Right lobe of liver (tissue), 6 donors: ENCODE measurements around the gene NFIA. TPM values are rescaled to one million over a fixed set of nuclear protein-coding genes. Genes with fewer than 3 reads are reported as not detected.

Source experiments
- ATAC-seq, 4 donors: fragments of 200-7000 bp; cut with Tn5 transposase; one replicate each; pipeline ENCODE4 v1.9.1; 2020; ENCODE audit warnings: mild to moderate bottlenecking in 4 of 4, moderate library complexity in 4 of 4
- DNase-seq, 3 donors: peaks; one replicate each; pipeline ENCODE4 v3.0.0-alpha.2; 2020
- H3K27ac ChIP-seq, 3 donors: fragments of 200-600 bp; one replicate each; pipeline ENCODE4 v1.8.0; 2022
- H3K27me3 ChIP-seq, 2 donors: fragments of 200-600 bp; one replicate each; pipeline ENCODE4 v1.8.0; 2022
- H3K36me3 ChIP-seq, 4 donors: fragments of 200-600 bp; sonication (generic) in 1 of 4; one replicate each; pipeline versions ENCODE4 v1.5.1 to v1.8.0; 2017 to 2022; ENCODE audit warnings: control low read depth in 1 of 4
- H3K4me1 ChIP-seq, 4 donors: fragments of 200-600 bp; sonication (generic) in 1 of 4; one replicate each; pipeline versions ENCODE4 v1.5.1 to v1.8.0; 2017 to 2022; ENCODE audit warnings: control low read depth in 1 of 4
- H3K4me3 ChIP-seq, 3 donors: fragments of 200-600 bp; one replicate each; pipeline ENCODE4 v1.8.0; 2022
- H3K9me3 ChIP-seq, 4 donors: fragments of 200-600 bp; sonication (generic) in 1 of 4; one replicate each; pipeline versions ENCODE4 v1.5.1 to v1.8.0; 2017 to 2022; ENCODE audit warnings: control low read depth in 1 of 4
- POLR2A ChIP-seq: fragments of 450-650 bp; IDR thresholded peaks from one replicate; pipeline ENCODE4 v1.6.1; 2017; ENCODE audit warnings: antibody characterized with exemption, mild to moderate bottlenecking
- WGBS: methylation state at CpG from one replicate; pipeline ENCODE4 v1.1.6; 2018; ENCODE audit warnings: low coverage, low lambda C conversion rate; ENCODE audit not compliant: insufficient coverage; ENCODE audit errors: missing lambda C conversion rate; 5-methylcytosine and 5-hydroxymethylcytosine counted together
- intact Hi-C, 2 donors: fragments of 100-400 bp; cut with DNase I; formaldehyde crosslinking; loops; one replicate each; pipeline versions ENCODE4 v1.11.2 to v1.14.1; 2022
- total RNA-seq, 6 experiments: library from RNA; depleted of rRNA in 2 of 6; stranded (reverse); fragments of >200 nt in 2 of 6; fragmentation: NEBNext Ultra II Directional in 3 of 6; extraction: Animal tissue kit (Norgen Biotek cat#: 25700) in 3 of 6; gene quantifications; one replicate each; pipeline versions ENCODE4 v1.1.0 to v1.2.4, GENCODE V29; 2016 to 2023
- TF ChIP-seq, protein P1 (sequence below), 4 donors: fragments of 200-600 bp in 3 of 4; fragments of 450-650 bp in 1 of 4; IDR thresholded peaks; one replicate each; pipeline versions ENCODE4 v1.5.1 to v1.8.0; 2016 to 2022; ENCODE audit warnings: antibody characterized with exemption in 4 of 4, mild to moderate bottlenecking in 2 of 4
- donor health status: DM: no; HTN: yes; CAD: no.
- donor health status: DM: no; HTN: no; CAD: no.
- donor health status: DM: no; HTN: no; CAD: no.
- donor health status: DM: no; HTN: yes; CAD: no.
- donor health status: DM: no; HTN: yes; CAD: no.

NFIA gene
- total RNA-seq, 6 experiments from 2014 or later = 36.7 to 97.2 (median 57.9) TPM

- DNase-seq = peak in 2 of 3 donors; percentile 27 to 63
- WGBS = 31% methylated on average over 5 of the region's 5 CpGs
- no peaks in the 10 kb centered on the region for H3K36me3 ChIP-seq
- H3K9me3 ChIP-seq = no peaks in the 10 kb centered on the region
- H3K27me3 ChIP-seq = no peaks in the 10 kb centered on the region
- peaks cover 0 to 29% (median 7%) of the 10 kb centered on the region in 4 donors for H3K4me1 ChIP-seq
- H3K27ac ChIP-seq = no peak overlapping the region
- no peak overlapping the region for H3K4me3 ChIP-seq
- intact Hi-C loops = no loop called here
- ATAC-seq = peak; percentile 77 to 85 (median 78)
- TF ChIP-seq, protein P1, sequence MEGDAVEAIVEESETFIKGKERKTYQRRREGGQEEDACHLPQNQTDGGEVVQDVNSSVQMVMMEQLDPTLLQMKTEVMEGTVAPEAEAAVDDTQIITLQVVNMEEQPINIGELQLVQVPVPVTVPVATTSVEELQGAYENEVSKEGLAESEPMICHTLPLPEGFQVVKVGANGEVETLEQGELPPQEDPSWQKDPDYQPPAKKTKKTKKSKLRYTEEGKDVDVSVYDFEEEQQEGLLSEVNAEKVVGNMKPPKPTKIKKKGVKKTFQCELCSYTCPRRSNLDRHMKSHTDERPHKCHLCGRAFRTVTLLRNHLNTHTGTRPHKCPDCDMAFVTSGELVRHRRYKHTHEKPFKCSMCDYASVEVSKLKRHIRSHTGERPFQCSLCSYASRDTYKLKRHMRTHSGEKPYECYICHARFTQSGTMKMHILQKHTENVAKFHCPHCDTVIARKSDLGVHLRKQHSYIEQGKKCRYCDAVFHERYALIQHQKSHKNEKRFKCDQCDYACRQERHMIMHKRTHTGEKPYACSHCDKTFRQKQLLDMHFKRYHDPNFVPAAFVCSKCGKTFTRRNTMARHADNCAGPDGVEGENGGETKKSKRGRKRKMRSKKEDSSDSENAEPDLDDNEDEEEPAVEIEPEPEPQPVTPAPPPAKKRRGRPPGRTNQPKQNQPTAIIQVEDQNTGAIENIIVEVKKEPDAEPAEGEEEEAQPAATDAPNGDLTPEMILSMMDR (IDR thresholded peaks at IDR 0.05) = no peak
- no peak for TF ChIP-seq POLR2A
Measured at GRCh38 chr1:61174060-61174795, 91.9 kb downstream of the NFIA start.

DNA sequence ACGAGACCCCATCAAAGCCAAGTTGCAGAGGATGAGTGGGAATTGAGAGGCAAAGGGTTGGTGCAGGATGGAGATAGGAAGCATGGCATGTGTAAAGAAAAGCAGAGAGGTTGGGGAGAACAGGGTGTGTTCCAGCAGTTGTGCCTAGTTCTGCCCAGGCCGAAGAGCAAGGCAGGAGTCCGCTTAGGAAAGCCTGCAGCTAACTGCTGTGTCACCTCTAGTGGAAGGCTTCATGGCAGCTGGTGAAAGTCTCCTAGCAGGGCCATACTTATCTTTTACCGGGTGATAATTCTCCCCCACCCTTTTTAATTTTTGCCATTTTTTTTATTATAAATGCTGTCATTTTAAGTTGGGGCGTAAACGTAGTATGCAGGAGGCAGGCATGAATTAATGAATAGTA is 93.6 kb downstream of the NFIA start:
- no peak overlapping the region for H3K27ac ChIP-seq
- ATAC-seq = peak in 2 of 4 donors; percentile 19 to 31
- no peak overlapping the region for H3K4me3 ChIP-seq
- H3K9me3 ChIP-seq = no peaks in the 10 kb centered on the region
- no peaks in the 10 kb centered on the region for H3K27me3 ChIP-seq
- WGBS = 87% methylated on average over 6 of the region's 6 CpGs
- intact Hi-C loops = no loop called here
- TF ChIP-seq POLR2A = no peak
- TF ChIP-seq, protein P1 (IDR thresholded peaks at IDR 0.05) = no peak
- H3K4me1 ChIP-seq = peaks cover 0 to 12% (median 3%) of the 10 kb centered on the region in 4 donors
- no peaks in the 10 kb centered on the region for H3K36me3 ChIP-seq
- DNase-seq = no peak

DNA sequence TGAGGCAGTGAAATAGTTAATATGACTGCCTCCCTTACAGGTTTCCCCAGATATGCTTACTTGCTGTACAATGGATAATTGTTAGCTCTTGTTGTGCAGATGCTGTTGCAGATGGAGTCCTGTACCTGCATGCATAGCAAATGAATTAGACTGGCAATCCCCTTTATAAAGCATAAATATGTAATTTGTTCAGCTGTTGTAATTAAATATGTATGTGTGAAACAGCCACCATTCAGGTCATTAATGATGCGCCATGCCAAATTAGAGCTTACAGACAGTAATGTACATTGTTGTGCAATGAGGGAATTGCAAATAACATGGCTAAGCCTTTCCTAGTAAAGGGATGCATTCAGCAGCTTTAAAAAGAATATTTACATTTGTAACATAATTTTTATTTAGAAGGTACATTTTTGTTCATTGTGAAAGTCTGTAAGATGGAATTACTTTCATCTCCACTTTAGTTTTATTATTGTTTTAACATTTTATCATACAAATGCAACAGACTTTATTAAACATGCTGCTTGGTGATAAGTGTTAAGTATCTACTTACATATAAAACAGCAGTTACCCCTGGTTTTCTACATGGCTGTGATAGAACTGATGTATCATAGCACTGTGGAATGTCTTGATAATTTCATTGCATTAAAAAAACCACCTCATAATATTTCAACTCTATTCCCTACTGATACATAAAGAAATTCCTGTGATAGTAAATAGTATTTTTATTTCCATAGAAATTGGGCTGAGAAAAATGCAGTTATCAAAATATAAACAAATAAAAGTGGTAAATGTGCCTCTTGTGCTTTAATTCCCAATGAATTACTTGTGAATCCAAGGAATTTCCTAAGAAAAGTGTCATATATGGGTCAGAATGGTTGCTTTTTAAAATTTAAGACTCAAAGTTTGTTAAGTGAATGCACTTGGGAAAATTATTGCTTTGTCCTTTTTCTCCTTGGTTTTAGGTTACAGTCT is 99.0 kb downstream of the NFIA start:
- WGBS = 86% methylated on average over 1 of the region's 1 CpG
- peaks cover 0 to 40% (median 18%) of the 10 kb centered on the region in 4 donors for H3K4me1 ChIP-seq
- peak overlapping the region in 2 of 3 donors; percentile 32 to 84 for H3K27ac ChIP-seq
- TF ChIP-seq, protein P1 (IDR thresholded peaks at IDR 0.05) = no peak
- no peak for TF ChIP-seq POLR2A
- H3K9me3 ChIP-seq = no peaks in the 10 kb centered on the region
- ATAC-seq (no peak), DNase-seq (no peak)
- no peaks in the 10 kb centered on the region for H3K36me3 ChIP-seq
- no peaks in the 10 kb centered on the region for H3K27me3 ChIP-seq
- H3K4me3 ChIP-seq = no peak overlapping the region
- intact Hi-C loops = no loop called here

GRCh38 chr1:61182049-61182448 is 99.7 kb downstream of the NFIA start:
- ATAC-seq = peak in 1 of 4 donors; percentile 19
- Histone ChIP-seq H3K4me3 (no peak overlapping the region), H3K27me3 (no peaks in the 10 kb centered on the region), H3K4me1 (peaks cover 0 to 40% (median 18%) of the 10 kb centered on the region in 4 donors), H3K9me3 (no peaks in the 10 kb centered on the region), H3K36me3 (no peaks in the 10 kb centered on the region), H3K27ac (peak overlapping the region in 2 of 3 donors; percentile 32 to 84)
- no peak for DNase-seq
- TF ChIP-seq, protein P1 (IDR thresholded peaks at IDR 0.05) = no peak
- TF ChIP-seq POLR2A = no peak
- intact Hi-C loops = no loop called here
- 23% methylated on average over 2 of the region's 2 CpGs for WGBS
